Right cardiac atrium (tissue), 5 donors: ENCODE data around the gene GULP1. TPM values are rescaled to one million over a fixed set of nuclear protein-coding genes. Genes with fewer than 3 reads are reported as not detected.
A peak's percentile ranks its signal among the peaks of the same experiment; 100 is the strongest.

ENCODE experiments used
- ATAC-seq, 2 donors: fragments of 200-7000 bp; cut with Tn5 transposase; one replicate each; pipeline versions ENCODE4 v1.8.0 to v1.9.1; 2020; ENCODE audit warnings: moderate library complexity in 2 of 2, mild to moderate bottlenecking in 1 of 2
- DNase-seq, 3 donors: peaks; one replicate each; pipeline ENCODE4 v3.0.0-alpha.2; 2020
- H3K27ac ChIP-seq: one replicate; pipeline ENCODE4 v1.5.1; 2013; ENCODE audit warnings: mild to moderate bottlenecking, low read length, control low read depth, moderate library complexity
- H3K27me3 ChIP-seq: one replicate; pipeline ENCODE4 v1.6.1; 2013; ENCODE audit not compliant: control insufficient read depth, insufficient read depth
- H3K4me1 ChIP-seq: one replicate; pipeline ENCODE4 v1.6.1; 2013; ENCODE audit warnings: low read length; ENCODE audit not compliant: control insufficient read depth, insufficient read depth
- H3K4me3 ChIP-seq: one replicate; pipeline ENCODE4 v1.5.1; 2013; ENCODE audit warnings: low read length, control low read depth
- H3K9me3 ChIP-seq: one replicate; pipeline ENCODE4 v1.6.1; 2013; ENCODE audit warnings: low read length; ENCODE audit not compliant: control insufficient read depth
- WGBS: extraction: QIAGEN DNeasy Blood & Tissue Kit; methylation state at CpG from one replicate; pipeline ENCODE4 v1.1.7; 2013; 5-methylcytosine and 5-hydroxymethylcytosine counted together
- intact Hi-C, 4 donors: fragments of 100-400 bp; cut with DNase I; formaldehyde crosslinking; loops; one replicate each; pipeline versions ENCODE4 v1.11.0 to v1.14.0; 2022 to 2023
- polyA plus RNA-seq: library from polyadenylated mRNA; stranded (reverse); fragments of 200-250 nt; gene quantifications from one replicate; pipeline ENCODE4 v1.2.3, GENCODE V29; 2013
- total RNA-seq, 4 donors: library from RNA; stranded (reverse); fragmentation: NEBNext Ultra II Directional; extraction: Animal tissue kit (Norgen Biotek cat#: 25700); gene quantifications; one replicate each; pipeline ENCODE4 v1.2.1, GENCODE V29; 2021
- donor health status: healthy with polysubstance abuse.
- donor health status: DM: no; HTN: yes; CAD: no.
- donor health status: DM: no; HTN: no; CAD: no.
- donor health status: DM: no; HTN: yes; CAD: no; lungs with severe emphysema.
- donor health status: DM: yes; HTN: yes; CAD: no.

Gene GULP1
- total and polyA plus RNA-seq, 5 donors = 3.5 to 14.4 (median 11.0) TPM

DNA sequence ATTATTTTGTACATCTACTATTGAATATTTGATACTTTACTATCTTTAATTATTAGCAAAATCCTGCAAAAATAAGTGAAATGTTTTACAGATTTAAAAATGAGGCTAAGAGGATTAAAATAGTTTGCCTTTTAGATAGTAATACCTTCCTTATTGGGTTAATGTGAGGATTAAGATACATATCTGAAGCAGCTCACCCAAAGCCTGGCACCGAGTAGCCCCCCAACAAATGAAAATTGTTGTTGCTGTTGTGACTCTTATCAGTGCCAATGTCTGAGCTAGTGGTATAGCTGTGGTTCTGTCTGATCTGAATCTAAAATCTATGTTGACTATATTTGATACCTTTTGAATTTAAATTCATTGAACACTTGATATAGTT is 34.6 kb downstream of the GULP1 start:
- DNase-seq (no peak), ATAC-seq (no peak)
- H3K4me1 ChIP-seq = no peaks in the 10 kb centered on the region
- no peak overlapping the region for H3K27ac ChIP-seq
- no peaks in the 10 kb centered on the region for H3K9me3 ChIP-seq
- intact Hi-C loops = no loop called here
- H3K27me3 ChIP-seq = no peaks in the 10 kb centered on the region
- 81% methylated on average over 1 of the region's 1 CpG for WGBS
- H3K4me3 ChIP-seq = no peak overlapping the region

DNA sequence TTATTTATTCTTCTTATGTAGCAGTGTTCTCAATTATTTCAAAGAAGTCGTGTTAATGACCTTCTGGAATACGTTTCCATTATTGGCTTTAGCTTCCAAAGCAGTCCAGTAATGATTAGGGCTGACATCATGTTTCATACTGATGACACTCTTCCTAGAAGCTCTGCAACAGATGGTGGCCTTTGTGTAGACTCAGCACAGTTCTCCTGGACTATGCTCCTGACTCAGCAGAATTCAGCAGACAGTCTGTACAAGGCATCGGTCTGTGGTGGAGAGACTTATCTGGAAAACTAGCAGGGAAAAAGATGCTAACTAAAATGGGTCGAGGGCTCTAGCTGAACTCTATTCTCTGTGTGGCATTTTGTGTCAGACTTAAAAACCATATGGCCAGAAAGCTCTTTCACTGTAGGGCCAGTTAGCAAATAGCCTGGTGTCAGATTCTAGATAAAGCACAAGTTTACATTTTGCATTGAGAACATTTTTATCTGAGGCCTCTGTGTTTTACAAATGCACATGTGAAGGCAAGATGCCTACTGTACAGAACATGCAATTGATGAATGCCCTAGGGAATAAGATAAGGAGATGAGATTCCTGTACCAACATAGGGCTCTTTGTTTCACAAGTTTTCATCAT is 35.1 kb downstream of the GULP1 start:
- no peak for DNase-seq
- Histone ChIP-seq H3K27me3 (no peaks in the 10 kb centered on the region), H3K27ac (no peak overlapping the region), H3K4me1 (no peaks in the 10 kb centered on the region), H3K4me3 (no peak overlapping the region), H3K9me3 (no peaks in the 10 kb centered on the region)
- peak; percentile 31 to 38 for ATAC-seq
- intact Hi-C loops = no loop called here
- WGBS = 51% methylated on average over 4 of the region's 4 CpGs

DNA sequence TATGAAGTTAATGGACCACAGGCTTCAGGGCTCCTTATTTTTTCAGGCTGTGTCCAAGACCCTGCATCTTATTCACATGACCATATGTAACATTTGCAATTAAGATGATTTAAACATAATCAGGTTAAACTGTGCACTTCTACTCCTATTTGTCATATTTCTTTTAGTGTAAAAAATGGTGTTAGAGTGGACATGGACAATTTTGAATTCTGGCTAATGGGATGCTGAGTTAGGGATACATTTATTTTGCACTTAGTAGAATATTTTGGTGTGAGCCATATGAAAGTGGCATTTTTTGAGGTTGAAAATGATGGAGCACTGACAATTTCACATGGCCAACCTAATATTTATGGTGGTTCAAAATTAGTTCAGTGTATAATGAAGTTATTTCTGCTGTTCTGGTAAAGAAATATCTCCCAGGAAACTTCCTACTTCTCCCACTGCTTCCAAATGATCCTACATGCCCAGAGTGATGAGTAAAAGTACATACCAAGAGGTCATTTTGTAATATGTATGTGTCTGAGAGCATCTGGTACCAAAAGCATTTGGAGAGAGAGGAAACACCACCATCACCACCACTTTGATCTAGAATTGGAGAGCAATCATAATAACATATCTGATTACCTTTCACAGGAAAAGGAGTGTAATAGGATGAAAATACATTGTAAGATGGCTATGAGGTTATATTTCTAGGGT is 36.0 kb downstream of the GULP1 start:
- H3K4me1 ChIP-seq = no peaks in the 10 kb centered on the region
- ATAC-seq = no peak
- H3K27me3 ChIP-seq = no peaks in the 10 kb centered on the region
- no peaks in the 10 kb centered on the region for H3K9me3 ChIP-seq
- intact Hi-C loops = no loop called here
- H3K27ac ChIP-seq = no peak overlapping the region
- no peak for DNase-seq
- no peak overlapping the region for H3K4me3 ChIP-seq

DNA sequence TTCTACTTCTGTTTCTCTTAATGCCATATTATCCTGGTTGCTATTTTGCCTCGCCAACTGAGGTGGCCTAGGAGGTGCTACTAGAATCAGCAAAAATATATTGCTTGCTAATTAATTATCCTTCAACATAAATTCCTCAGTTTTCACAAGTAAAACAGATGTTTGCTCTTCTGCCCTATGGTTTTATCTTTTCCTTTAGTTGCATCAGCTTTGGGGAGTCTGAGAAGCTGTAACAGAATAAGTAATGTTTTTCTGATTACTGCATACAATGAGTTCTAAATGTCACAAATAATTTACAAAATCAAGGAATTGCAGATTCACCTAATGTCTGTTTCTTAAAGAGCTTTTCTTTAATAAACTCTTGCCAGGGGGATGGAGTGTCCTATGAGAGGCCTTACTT is 36.7 kb downstream of the GULP1 start:
- Histone ChIP-seq H3K4me3 (no peak overlapping the region), H3K4me1 (peaks cover 2% of the 10 kb centered on the region), H3K27ac (no peak overlapping the region), H3K9me3 (no peaks in the 10 kb centered on the region), H3K27me3 (no peaks in the 10 kb centered on the region)
- WGBS = 100% methylated on average over 1 of the region's 1 CpG
- DNase-seq (no peak), ATAC-seq (no peak)
- intact Hi-C loops = no loop called here

- no peaks in the 10 kb centered on the region for H3K9me3 ChIP-seq
- WGBS = 93% methylated on average over 2 of the region's 2 CpGs
- no peak overlapping the region for H3K27ac ChIP-seq
- intact Hi-C loops = no loop called here
- DNase-seq (no peak), ATAC-seq (no peak)
- H3K4me3 ChIP-seq = no peak overlapping the region
- H3K27me3 ChIP-seq = no peaks in the 10 kb centered on the region
- H3K4me1 ChIP-seq = peaks cover 5% of the 10 kb centered on the region
Observed at GRCh38 chr2:188330316-188331053, 38.8 kb downstream of the GULP1 start.

DNA sequence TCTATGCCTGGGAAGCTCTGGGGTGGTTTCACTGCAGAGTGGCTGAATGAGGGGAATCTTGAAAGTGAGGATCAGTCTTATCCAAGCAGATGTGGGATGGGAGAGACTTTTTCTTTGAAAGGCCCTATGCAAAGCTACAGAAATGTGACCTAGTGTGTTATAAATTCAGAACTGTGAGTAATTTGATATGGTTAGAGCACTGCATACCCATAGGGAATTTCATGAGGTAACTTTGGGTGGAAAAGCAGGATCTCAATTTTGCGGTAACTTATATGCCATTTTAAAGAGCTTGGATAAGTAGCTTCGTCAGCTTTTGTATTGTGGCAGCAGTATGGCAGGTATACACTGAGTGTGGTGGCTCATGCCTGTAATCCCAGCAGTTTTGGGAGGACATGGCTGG is 40.9 kb downstream of the GULP1 start:
- intact Hi-C loops = no loop called here
- 95% methylated on average over 2 of the region's 2 CpGs for WGBS
- Histone ChIP-seq H3K4me1 (peaks cover 5% of the 10 kb centered on the region), H3K27me3 (no peaks in the 10 kb centered on the region), H3K4me3 (no peak overlapping the region), H3K27ac (no peak overlapping the region), H3K9me3 (no peaks in the 10 kb centered on the region)
- DNase-seq = no peak
- no peak for ATAC-seq

DNA sequence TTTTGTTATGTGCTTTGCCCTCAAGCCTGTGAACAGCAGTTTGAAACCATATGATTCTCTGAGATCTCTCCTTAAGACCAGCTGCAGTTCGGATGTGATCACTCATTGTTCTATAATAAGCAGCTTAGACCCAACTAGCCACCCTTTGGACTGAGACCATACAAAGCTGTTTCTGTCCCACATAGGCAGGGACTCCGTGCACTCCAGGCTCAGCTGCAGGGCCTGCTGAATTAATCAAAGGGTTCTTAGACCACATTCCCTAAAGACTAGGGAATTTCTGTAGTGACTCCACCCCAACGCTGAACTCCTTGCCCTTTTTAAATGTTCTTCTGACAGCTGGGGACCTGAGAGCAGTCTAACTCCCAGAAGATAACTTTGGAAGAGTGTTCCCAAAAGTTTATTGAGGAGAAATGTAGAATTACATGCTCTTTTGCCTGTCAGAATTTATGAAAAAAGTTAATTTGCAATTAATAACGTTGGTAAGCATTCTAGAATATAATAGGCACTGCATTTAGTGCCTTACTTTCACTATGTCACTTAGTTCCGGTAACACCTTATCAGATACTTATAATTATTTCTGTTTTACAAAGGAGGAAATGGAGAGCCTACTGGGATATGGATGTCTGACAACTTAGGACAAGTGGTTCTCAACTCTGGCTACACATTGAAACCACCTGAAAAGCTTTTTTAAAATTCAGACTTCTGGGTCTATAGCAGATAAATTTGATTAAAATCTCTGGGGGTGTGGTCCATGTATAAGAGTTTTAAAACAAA is 42.3 kb downstream of the GULP1 start:
- intact Hi-C loops = no loop called here
- ATAC-seq = peak; percentile 90 to 91
- H3K27ac ChIP-seq = no peak overlapping the region
- WGBS = 27% methylated on average over 5 of the region's 5 CpGs
- no peaks in the 10 kb centered on the region for H3K27me3 ChIP-seq
- H3K4me1 ChIP-seq = peaks cover 5% of the 10 kb centered on the region
- H3K4me3 ChIP-seq = peak overlapping the region; percentile 20
- peak; percentile 15 to 62 (median 38) for DNase-seq
- H3K9me3 ChIP-seq = no peaks in the 10 kb centered on the region

DNA sequence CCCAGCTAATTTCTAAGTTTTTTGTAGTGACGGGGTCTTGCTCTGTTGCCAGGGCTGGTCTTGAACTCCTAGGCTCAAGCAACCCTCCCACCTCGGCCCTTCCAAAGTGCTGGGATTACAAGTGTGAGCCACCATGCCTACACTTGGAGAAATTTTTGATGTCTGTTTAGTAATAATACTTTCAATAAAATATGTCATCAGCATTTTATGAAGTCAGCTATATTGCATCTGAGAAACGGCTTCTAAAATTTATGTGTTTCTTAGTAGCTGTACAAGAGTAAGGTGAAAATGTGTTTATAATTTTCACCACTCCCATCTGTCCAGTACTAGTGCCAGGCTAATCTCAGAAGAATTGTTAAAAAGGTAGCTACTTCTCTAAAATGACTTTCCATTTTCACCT is 46.8 kb downstream of the GULP1 start:
- Histone ChIP-seq H3K4me3 (no peak overlapping the region), H3K9me3 (no peaks in the 10 kb centered on the region), H3K27me3 (no peaks in the 10 kb centered on the region), H3K4me1 (peaks cover 2% of the 10 kb centered on the region), H3K27ac (no peak overlapping the region)
- DNase-seq (no peak), ATAC-seq (no peak)
- WGBS = 93% methylated on average over 3 of the region's 3 CpGs
- intact Hi-C loops = no loop called here

GRCh38 chr2:188340257-188340656 is 48.6 kb downstream of the GULP1 start:
- no peaks in the 10 kb centered on the region for H3K9me3 ChIP-seq
- no peak for DNase-seq
- intact Hi-C loops = no loop called here
- no peaks in the 10 kb centered on the region for H3K4me1 ChIP-seq
- no peak overlapping the region for H3K27ac ChIP-seq
- H3K27me3 ChIP-seq = no peaks in the 10 kb centered on the region
- 91% methylated on average over 3 of the region's 3 CpGs for WGBS
- no peak for ATAC-seq
- H3K4me3 ChIP-seq = no peak overlapping the region

GRCh38 chr2:188345020-188345419 is 53.3 kb downstream of the GULP1 start:
- intact Hi-C loops = no loop called here

GRCh38 chr2:188345426-188345825 is 53.8 kb downstream of the GULP1 start:
- Histone ChIP-seq H3K27ac (no peak overlapping the region), H3K9me3 (no peaks in the 10 kb centered on the region), H3K4me1 (no peaks in the 10 kb centered on the region), H3K4me3 (no peak overlapping the region), H3K27me3 (no peaks in the 10 kb centered on the region)
- no peak for DNase-seq
- intact Hi-C loops = no loop called here
- no peak for ATAC-seq

More at GRCh38 chr2:188345020-188345419, 53.3 kb downstream of the GULP1 start:
- Histone ChIP-seq H3K9me3 (no peaks in the 10 kb centered on the region), H3K4me3 (no peak overlapping the region), H3K27me3 (no peaks in the 10 kb centered on the region), H3K4me1 (no peaks in the 10 kb centered on the region), H3K27ac (no peak overlapping the region)
- 67% methylated on average over 3 of the region's 3 CpGs for WGBS
- ATAC-seq = no peak
- DNase-seq = no peak
